K562 (cell line): ENCODE results near the gene COL28A1. TPM values are rescaled to one million over a fixed set of nuclear protein-coding genes. Genes with fewer than 3 reads are reported as not detected.

Experiments used
- BCLAF1 ChIP-seq, 2 experiments: fragments of 450-650 bp in 1 of 2; IDR thresholded peaks; 2 replicates each; pipeline ENCODE4 v1.6.1; 2011 to 2017; ENCODE audit warnings: low read depth in 2 of 2, antibody characterized with exemption in 1 of 2, borderline replicate concordance in 1 of 2, low read length in 1 of 2, mild to moderate bottlenecking in 1 of 2, mixed read lengths in 1 of 2; ENCODE audit not compliant: control insufficient read depth in 1 of 2
- ELK1 ChIP-seq: sonication (generic); formaldehyde crosslinking; IDR thresholded peaks from 2 replicates; pipeline ENCODE4 v1.8.1; 2022; ENCODE audit warnings: missing genetic modification reagents
- FOXK2 ChIP-seq, 2 experiments: fragments of 450-650 bp; IDR thresholded peaks in 1 of 2; conservative IDR thresholded peaks in 1 of 2; 2 replicates each; pipeline ENCODE4 v1.6.1; 2016; ENCODE audit warnings: low read depth in 2 of 2, mild to moderate bottlenecking in 1 of 2
- HDAC3 ChIP-seq: fragments of 450-650 bp; IDR thresholded peaks from 2 replicates; pipeline ENCODE4 v1.6.1; 2018; ENCODE audit warnings: borderline replicate concordance, mild to moderate bottlenecking, moderate library complexity; ENCODE audit not compliant: partially characterized antibody
- HMG20A ChIP-seq: fragments of 450-650 bp; formaldehyde crosslinking; conservative IDR thresholded peaks from 2 replicates; pipeline ENCODE4 v1.4.0; 2020; ENCODE audit warnings: mild to moderate bottlenecking, mixed read lengths
- HNRNPUL1 ChIP-seq: fragments of 200-400 bp; formaldehyde crosslinking; IDR thresholded peaks from 2 replicates; pipeline ENCODE4 v1.6.1; 2017; ENCODE audit warnings: low read length
- KLF10 ChIP-seq: fragments of 250-450 bp; sonication (Bioruptor Pico); IDR thresholded peaks from 2 replicates; pipeline ENCODE4 v1.6.1; 2021; ENCODE audit warnings: matching md5 sums
- NFIX ChIP-seq: fragments of 250-450 bp; sonication (Bioruptor Pico); IDR thresholded peaks from 2 replicates; pipeline ENCODE4 v1.4.0; 2020; ENCODE audit warnings: low read depth, mild to moderate bottlenecking, moderate library complexity
- POLR3A ChIP-seq: IDR thresholded peaks from 2 replicates; pipeline ENCODE4 v1.6.1; 2011; ENCODE audit warnings: borderline replicate concordance, mild to moderate bottlenecking, moderate library complexity; ENCODE audit not compliant: insufficient read length, insufficient read depth; ENCODE audit errors: extremely low read depth
- PTBP1 ChIP-seq: fragments of 200-400 bp; formaldehyde crosslinking; IDR thresholded peaks from 2 replicates; pipeline ENCODE4 v1.6.1; 2017; ENCODE audit warnings: low read depth, low read length
- RCOR1 ChIP-seq, 2 experiments: IDR thresholded peaks; 2 replicates each; pipeline ENCODE4 v1.6.1; 2012; ENCODE audit warnings: low read depth in 2 of 2, low read length in 2 of 2, borderline replicate concordance in 1 of 2, improper control_type of control experiment in 1 of 2
- SMAD3 ChIP-seq: fragments of 450-650 bp; formaldehyde crosslinking; conservative IDR thresholded peaks from 2 replicates; pipeline ENCODE4 v1.4.0; 2020; ENCODE audit warnings: mild to moderate bottlenecking
- SMARCA4 ChIP-seq: fragments of 450-650 bp; IDR thresholded peaks from 2 replicates; pipeline ENCODE4 v1.6.1; 2016
- STAT6 ChIP-seq: sonication (generic); formaldehyde crosslinking; IDR thresholded peaks from 2 replicates; pipeline ENCODE4 v1.8.1; 2023; ENCODE audit warnings: mild to moderate bottlenecking, missing genetic modification reagents
- TAF9B ChIP-seq: fragments of 450-650 bp; IDR thresholded peaks from 2 replicates; pipeline ENCODE4 v1.6.1; 2018; ENCODE audit warnings: mild to moderate bottlenecking; ENCODE audit not compliant: partially characterized antibody
- ZFX ChIP-seq: sonication (generic); formaldehyde crosslinking; IDR thresholded peaks from 2 replicates; pipeline ENCODE4 v1.8.0; 2022; ENCODE audit warnings: mild to moderate bottlenecking, missing genetic modification reagents, moderate library complexity
- polyA plus RNA-seq, 8 experiments: library from polyadenylated mRNA; depleted of rRNA in 4 of 8; stranded (reverse) in 5 of 8; unstranded in 3 of 8; fragments of >200 nt; fragmentation: Nextera tagmentation in 2 of 8; fragmentation: Illumina TruSeq in 1 of 8; extraction: Ambion mirVana in 2 of 8; extraction: Trizol in 1 of 8; gene quantifications; 2 replicates each; pipeline versions ENCODE4 v1.2.1 to v1.2.3, GENCODE V29; 2011 to 2014; ENCODE audit warnings: inconsistent platforms in 1 of 8, missing spikeins in 1 of 8
- total RNA-seq, 7 experiments: library from RNA; depleted of rRNA in 6 of 7; stranded (reverse); fragments of >200 nt in 6 of 7; fragmentation: Illumina TruSeq in 2 of 7; extraction: Trizol in 2 of 7; gene quantifications; 2 replicates each; pipeline versions ENCODE4 v1.2.1 to v1.2.3, GENCODE V29; 2011 to 2021; ENCODE audit warnings: low replicate concordance in 1 of 7
- TF ChIP-seq, protein P1 (sequence below): sonication (generic); formaldehyde crosslinking; IDR thresholded peaks from 2 replicates; pipeline ENCODE4 v1.4.0; 2020; ENCODE audit warnings: mild to moderate bottlenecking, missing genetic modification reagents

The COL28A1 gene
- total and polyA plus RNA-seq, 9 of the 15 experiments (the other 6 are each of a cell fraction or from before 2014, with no cell fraction given), result 0.03 to 0.13 (median 0.05) TPM; not detected in 3

- TF ChIP-seq, protein P1, sequence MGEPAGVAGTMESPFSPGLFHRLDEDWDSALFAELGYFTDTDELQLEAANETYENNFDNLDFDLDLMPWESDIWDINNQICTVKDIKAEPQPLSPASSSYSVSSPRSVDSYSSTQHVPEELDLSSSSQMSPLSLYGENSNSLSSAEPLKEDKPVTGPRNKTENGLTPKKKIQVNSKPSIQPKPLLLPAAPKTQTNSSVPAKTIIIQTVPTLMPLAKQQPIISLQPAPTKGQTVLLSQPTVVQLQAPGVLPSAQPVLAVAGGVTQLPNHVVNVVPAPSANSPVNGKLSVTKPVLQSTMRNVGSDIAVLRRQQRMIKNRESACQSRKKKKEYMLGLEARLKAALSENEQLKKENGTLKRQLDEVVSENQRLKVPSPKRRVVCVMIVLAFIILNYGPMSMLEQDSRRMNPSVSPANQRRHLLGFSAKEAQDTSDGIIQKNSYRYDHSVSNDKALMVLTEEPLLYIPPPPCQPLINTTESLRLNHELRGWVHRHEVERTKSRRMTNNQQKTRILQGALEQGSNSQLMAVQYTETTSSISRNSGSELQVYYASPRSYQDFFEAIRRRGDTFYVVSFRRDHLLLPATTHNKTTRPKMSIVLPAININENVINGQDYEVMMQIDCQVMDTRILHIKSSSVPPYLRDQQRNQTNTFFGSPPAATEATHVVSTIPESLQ (CRISPR knock-in tag), result no peak
- TF ChIP-seq ELK1 (CRISPR knock-in tag), result no peak
- no peak for TF ChIP-seq HMG20A
- no peak for TF ChIP-seq SMARCA4
- TF ChIP-seq KLF10 (CRISPR knock-in tag), result no peak
- no peak for TF ChIP-seq TAF9B
- TF ChIP-seq NFIX (CRISPR knock-in tag), result no peak
- no peak for TF ChIP-seq POLR3A
- TF ChIP-seq FOXK2 (conservative IDR thresholded peaks at IDR 0.05 in 1 of 2, IDR thresholded peaks at IDR 0.05 in 1 of 2; ENCODE audit: low read depth in 2 of 2), result no peak
- 0 out of 4 replicates have a peak, but pooled peaks of 1 of the 2 experiments have one; percentile 29 for TF ChIP-seq BCLAF1 (IDR thresholded peaks at IDR 0.05; ENCODE audit: borderline replicate concordance in 1 of 2, control insufficient read depth in 1 of 2, low read depth in 2 of 2, low read length in 1 of 2)
- peak; percentile 92 for TF ChIP-seq ZFX
- no peak for TF ChIP-seq PTBP1
- TF ChIP-seq RCOR1 (IDR thresholded peaks at IDR 0.05; ENCODE audit: borderline replicate concordance in 1 of 2, low read depth in 2 of 2, low read length in 2 of 2), result no peak
- TF ChIP-seq SMAD3, result no peak
- no peak for TF ChIP-seq HDAC3
- TF ChIP-seq STAT6 (CRISPR knock-in tag), result 0 out of 2 replicates have a peak, but pooled peaks have one; percentile 44
- TF ChIP-seq HNRNPUL1, result no peak
Measured at GRCh38 chr7:7566651-7567611, 31.3 kb upstream of the COL28A1 start, which contains the start of gene MIOS (continued).
